HFFc6 (cell line): ENCODE results near the gene AKNA. TPM values are rescaled to one million over a fixed set of nuclear protein-coding genes. Genes with fewer than 3 reads are reported as not detected.

Experiments
- DNase-seq: peaks from one replicate; pipeline ENCODE4 v3.0.0-alpha.2; 2018
- H3K27ac Mint-ChIP-seq: 2 replicates; pipeline ENCODE4 v1.8.0; 2020; ENCODE audit warnings: mild to moderate bottlenecking, mixed read lengths
- H3K27me3 Mint-ChIP-seq: 2 replicates; pipeline ENCODE4 v1.8.0; 2021; ENCODE audit warnings: mild to moderate bottlenecking, moderate library complexity, mixed read lengths; ENCODE audit not compliant: insufficient read depth
- H3K36me3 Mint-ChIP-seq: 2 replicates; pipeline ENCODE4 v1.8.0; 2021; ENCODE audit warnings: low read depth, mixed read lengths
- H3K4me1 Mint-ChIP-seq: 2 replicates; pipeline ENCODE4 v1.8.0; 2020; ENCODE audit warnings: low read depth, mixed read lengths
- H3K4me3 Mint-ChIP-seq: 2 replicates; pipeline ENCODE4 v1.8.0; 2020; ENCODE audit warnings: mild to moderate bottlenecking, moderate library complexity, mixed read lengths
- H3K9me3 Mint-ChIP-seq: 2 replicates; pipeline ENCODE4 v1.8.0; 2020; ENCODE audit warnings: mild to moderate bottlenecking, mixed read lengths
- CTCF ChIP-seq: fragments of 200-600 bp; sonication (generic); IDR thresholded peaks from 2 replicates; pipeline ENCODE4 v1.5.0; 2021; ENCODE audit warnings: antibody characterized with exemption, mild to moderate bottlenecking
- total RNA-seq, 6 experiments: library from RNA; stranded (reverse); fragmentation: NEBNext Ultra II Directional; extraction: Animal tissue kit (Norgen Biotek cat#: 25700); gene quantifications; 2 replicates in 1 of 6; 3 replicates in 5 of 6; pipeline ENCODE4 v1.2.3, GENCODE V29; 2021

AKNA gene
- total RNA-seq, 6 experiments from 2014 or later, result 9.3 to 13.1 (median 11.5) TPM

- no peak for DNase-seq
- H3K4me3 Mint-ChIP-seq, result no peak overlapping the region
- H3K27me3 Mint-ChIP-seq, result no peaks in the 10 kb centered on the region; the same call in 1 of the 2 replicates
- H3K4me1 Mint-ChIP-seq, result peaks cover 25% of the 10 kb centered on the region
- H3K36me3 Mint-ChIP-seq, result peaks cover 5% of the 10 kb centered on the region; the same call in 1 of the 2 replicates
- no peak overlapping the region for H3K27ac Mint-ChIP-seq
- TF ChIP-seq CTCF, result no peak
- H3K9me3 Mint-ChIP-seq, result no peaks in the 10 kb centered on the region
Observed at GRCh38 chr9:114351932-114352331, 35.9 kb downstream of the AKNA start.

- H3K4me1 Mint-ChIP-seq, result peaks cover 25% of the 10 kb centered on the region
- no peak overlapping the region for H3K27ac Mint-ChIP-seq
- no peak for DNase-seq
- no peak for TF ChIP-seq CTCF
- H3K27me3 Mint-ChIP-seq, result no peaks in the 10 kb centered on the region; the same call in 1 of the 2 replicates
- H3K4me3 Mint-ChIP-seq, result no peak overlapping the region
- no peaks in the 10 kb centered on the region for H3K9me3 Mint-ChIP-seq
- peaks cover 5% of the 10 kb centered on the region; the same call in 1 of the 2 replicates for H3K36me3 Mint-ChIP-seq
Observed at GRCh38 chr9:114350636-114351401, 37.0 kb downstream of the AKNA start.

DNA sequence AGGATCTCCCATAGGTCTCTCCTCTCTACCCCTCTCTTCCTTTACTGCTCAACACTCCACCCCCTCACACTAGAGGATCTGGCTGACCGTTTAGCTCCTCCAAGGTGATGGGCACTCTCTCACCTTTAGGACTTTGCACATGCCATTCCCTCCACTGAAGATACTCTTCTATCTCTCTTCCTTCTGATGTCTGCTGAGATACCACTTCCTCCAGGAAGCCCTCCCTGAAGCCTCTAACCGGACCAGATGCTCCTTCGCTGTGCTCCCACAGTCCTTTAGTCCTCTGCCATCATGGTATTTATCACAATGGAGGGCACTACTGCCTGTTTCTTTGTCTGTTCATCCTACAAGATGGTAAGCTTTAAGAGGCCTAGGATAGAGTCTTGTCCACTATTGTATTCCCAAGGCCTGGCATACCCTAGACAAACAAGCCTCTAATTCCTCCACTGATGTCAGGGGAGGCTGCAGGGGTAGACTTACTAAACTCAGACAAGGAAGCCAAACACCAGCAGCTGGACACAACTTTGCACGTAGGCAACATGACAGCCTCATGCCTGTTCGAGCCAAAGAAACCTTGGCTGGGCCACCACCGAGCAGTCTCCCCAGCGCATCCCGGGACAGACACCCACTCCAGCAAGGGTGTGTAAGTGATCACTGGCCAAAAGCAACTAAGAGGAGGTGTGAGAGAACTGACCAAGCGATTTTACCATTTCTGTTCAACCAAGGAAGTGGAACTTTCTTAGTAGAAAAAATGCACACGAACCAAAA lies 37.9 kb downstream of the AKNA start:
- DNase-seq, result no peak
- Mint-ChIP-seq H3K4me1 (peaks cover 25% of the 10 kb centered on the region), H3K4me3 (peak overlapping the region; percentile 2; the same call in 1 of the 2 replicates), H3K36me3 (peaks cover 11% of the 10 kb centered on the region; the same call in 1 of the 2 replicates), H3K9me3 (no peaks in the 10 kb centered on the region), H3K27me3 (no peaks in the 10 kb centered on the region; the same call in 1 of the 2 replicates), H3K27ac (peak overlapping the region; percentile 89)
- TF ChIP-seq CTCF, result no peak

- no peak for TF ChIP-seq CTCF
- peaks cover 19% of the 10 kb centered on the region; the same call in 1 of the 2 replicates for H3K36me3 Mint-ChIP-seq
- no peaks in the 10 kb centered on the region for H3K9me3 Mint-ChIP-seq
- peak overlapping the region; percentile 39 for H3K4me3 Mint-ChIP-seq
- H3K27ac Mint-ChIP-seq, result peak overlapping the region; percentile 89
- peak; percentile 99 for DNase-seq
- H3K27me3 Mint-ChIP-seq, result no peaks in the 10 kb centered on the region; the same call in 1 of the 2 replicates
- peaks cover 32% of the 10 kb centered on the region for H3K4me1 Mint-ChIP-seq
Observed at GRCh38 chr9:114348906-114349482, 38.8 kb downstream of the AKNA start.

DNA sequence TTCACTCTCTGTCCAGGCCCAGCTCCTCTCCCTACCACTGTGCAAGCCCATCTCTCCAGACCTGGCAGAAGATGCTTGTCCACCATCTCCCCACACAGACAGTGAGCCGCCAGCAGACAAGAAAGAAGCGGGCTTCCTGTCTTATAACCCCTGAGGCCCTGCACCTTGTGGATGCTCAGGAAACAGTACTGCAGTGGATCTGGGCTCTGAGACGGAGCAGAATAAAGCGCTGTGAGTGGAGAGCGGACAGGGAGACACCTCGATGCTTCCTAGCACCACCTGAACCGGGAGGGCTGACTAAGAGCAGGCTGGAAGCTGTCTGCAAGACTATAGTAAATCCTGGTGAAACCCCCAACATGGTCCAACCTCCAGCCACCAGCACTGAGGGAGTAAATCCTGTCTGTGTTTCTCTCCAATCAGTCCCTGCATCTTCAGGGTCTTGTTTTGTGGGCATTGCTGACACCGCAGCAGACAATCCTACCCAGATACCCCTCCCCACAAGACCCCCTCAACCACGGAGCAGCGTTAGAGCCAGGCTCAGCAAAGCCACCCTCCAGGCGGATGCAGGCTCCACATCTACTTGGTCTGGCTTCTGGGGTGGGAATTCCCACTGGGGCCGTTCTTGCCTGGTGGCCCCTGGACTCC lies 39.4 kb downstream of the AKNA start:
- peaks cover 36% of the 10 kb centered on the region for H3K4me1 Mint-ChIP-seq
- H3K4me3 Mint-ChIP-seq, result peak overlapping the region; percentile 39; the same call in 1 of the 2 replicates
- no peaks in the 10 kb centered on the region; the same call in 1 of the 2 replicates for H3K27me3 Mint-ChIP-seq
- no peaks in the 10 kb centered on the region for H3K9me3 Mint-ChIP-seq
- no peak for DNase-seq
- H3K27ac Mint-ChIP-seq, result peak overlapping the region; percentile 89
- TF ChIP-seq CTCF, result no peak
- peaks cover 19% of the 10 kb centered on the region; the same call in 1 of the 2 replicates for H3K36me3 Mint-ChIP-seq
